Brain microvascular endothelial cell (primary cell): ENCODE results near the gene WDPCP.
"Not testable (repeated sequence)": the region's sequence is repeated elsewhere in the genome, so short reads cannot be mapped to it uniquely, and the experiment has no call there.

Source experiments
- DNase-seq: peaks from one replicate; pipeline ENCODE4 v3.0.0-alpha.2; 2020
- H3K27ac ChIP-seq: fragments of 250-450 bp; sonication (Bioruptor Pico); 2 replicates; pipeline ENCODE4 v1.5.1; 2020; ENCODE audit warnings: mild to moderate bottlenecking, moderate library complexity
- H3K27me3 ChIP-seq: fragments of 250-450 bp; sonication (Bioruptor Pico); replicated peaks from 2 replicates; pipeline ENCODE4 v1.5.1; 2020; ENCODE audit warnings: mild to moderate bottlenecking
- H3K36me3 ChIP-seq: fragments of 250-450 bp; sonication (Bioruptor Pico); replicated peaks from 2 replicates; pipeline ENCODE4 v1.5.1; 2020; ENCODE audit warnings: mild to moderate bottlenecking
- H3K4me3 ChIP-seq: 2 replicates; pipeline ENCODE4 v1.5.1; 2011; ENCODE audit warnings: low read depth, mild to moderate bottlenecking, control low read depth, low read length, moderate library complexity
- CTCF ChIP-seq: IDR thresholded peaks from 2 replicates; pipeline ENCODE4 v1.5.1; 2011; ENCODE audit warnings: low read depth, mild to moderate bottlenecking, moderate library complexity, low read length, control low read depth, inconsistent platforms; ENCODE audit errors: missing control alignments
- in situ Hi-C: cut with HindIII; loops from 2 replicates; pipeline ENCODE4 v1.10.0; 2017; ENCODE audit warnings: low sequenced_read_pairs, low pct_ligation_motif_present

The WDPCP gene

GRCh38 chr2:63301481-63301880, 286.8 kb downstream of the WDPCP start:
- Histone ChIP-seq H3K36me3 (no peaks in the 10 kb centered on the region), H3K4me3 (no peak overlapping the region), H3K27me3 (no peaks in the 10 kb centered on the region), H3K27ac (no peak overlapping the region)
- TF ChIP-seq CTCF = no peak
- DNase-seq = no peak
- in situ Hi-C loops = no loop called here

- Histone ChIP-seq H3K27me3 (no peaks in the 10 kb centered on the region), H3K4me3 (no peak overlapping the region), H3K36me3 (no peaks in the 10 kb centered on the region), H3K27ac (no peak overlapping the region)
- TF ChIP-seq CTCF = no peak
- in situ Hi-C loops = no loop called here
- no peak for DNase-seq
These were observed 287.4 kb downstream of the WDPCP start for GRCh38 chr2:63300835-63301234.

- in situ Hi-C loops = no loop called here
- DNase-seq = no peak
- no peak for TF ChIP-seq CTCF
- Histone ChIP-seq H3K27me3 (no peaks in the 10 kb centered on the region), H3K27ac (no peak overlapping the region), H3K36me3 (no peaks in the 10 kb centered on the region), H3K4me3 (no peak overlapping the region)
These were observed 300.3 kb downstream of the WDPCP start for GRCh38 chr2:63287956-63288355.

- H3K36me3 ChIP-seq, H3K4me3 ChIP-seq, H3K27me3 ChIP-seq, in situ Hi-C loops, DNase-seq, H3K27ac ChIP-seq: not testable (repeated sequence)
These were observed 301.8 kb downstream of the WDPCP start for GRCh38 chr2:63286520-63286919.

DNA sequence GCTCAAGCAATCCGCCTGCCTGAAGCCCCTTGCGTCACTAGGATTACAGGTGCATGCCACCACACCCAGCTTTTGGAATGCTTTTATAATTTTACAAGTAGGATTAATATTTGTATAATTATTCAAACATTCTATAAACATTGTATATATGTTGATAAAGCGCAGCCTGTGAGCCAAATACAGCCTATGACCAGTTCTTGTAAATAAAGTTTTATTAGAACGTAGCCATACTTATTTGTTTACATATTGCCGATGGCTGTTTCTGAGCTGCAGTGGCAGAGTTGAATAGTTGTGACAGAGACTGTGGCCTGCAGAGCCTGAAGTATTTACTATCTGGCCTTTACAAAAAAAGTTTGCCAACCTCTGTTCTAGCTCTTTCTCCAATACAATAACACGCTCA, 305.0 kb downstream of the WDPCP start:
- Histone ChIP-seq H3K36me3 (no peaks in the 10 kb centered on the region), H3K4me3 (no peak overlapping the region)
- in situ Hi-C loops = no loop called here

GRCh38 chr2:63272560-63272959, 315.7 kb downstream of the WDPCP start:
- Histone ChIP-seq H3K27me3 (no peaks in the 10 kb centered on the region), H3K4me3 (no peak overlapping the region), H3K36me3 (no peaks in the 10 kb centered on the region), H3K27ac (no peak overlapping the region)
- DNase-seq = no peak
- in situ Hi-C loops = no loop called here
- TF ChIP-seq CTCF = no peak

More for the DNA sequence above, 305.0 kb downstream of the WDPCP start:
- no peak for DNase-seq
- no peaks in the 10 kb centered on the region for H3K27me3 ChIP-seq
- H3K27ac ChIP-seq = no peak overlapping the region
- no peak for TF ChIP-seq CTCF
